ENCODE results near the gene TTLL8.

DNA sequence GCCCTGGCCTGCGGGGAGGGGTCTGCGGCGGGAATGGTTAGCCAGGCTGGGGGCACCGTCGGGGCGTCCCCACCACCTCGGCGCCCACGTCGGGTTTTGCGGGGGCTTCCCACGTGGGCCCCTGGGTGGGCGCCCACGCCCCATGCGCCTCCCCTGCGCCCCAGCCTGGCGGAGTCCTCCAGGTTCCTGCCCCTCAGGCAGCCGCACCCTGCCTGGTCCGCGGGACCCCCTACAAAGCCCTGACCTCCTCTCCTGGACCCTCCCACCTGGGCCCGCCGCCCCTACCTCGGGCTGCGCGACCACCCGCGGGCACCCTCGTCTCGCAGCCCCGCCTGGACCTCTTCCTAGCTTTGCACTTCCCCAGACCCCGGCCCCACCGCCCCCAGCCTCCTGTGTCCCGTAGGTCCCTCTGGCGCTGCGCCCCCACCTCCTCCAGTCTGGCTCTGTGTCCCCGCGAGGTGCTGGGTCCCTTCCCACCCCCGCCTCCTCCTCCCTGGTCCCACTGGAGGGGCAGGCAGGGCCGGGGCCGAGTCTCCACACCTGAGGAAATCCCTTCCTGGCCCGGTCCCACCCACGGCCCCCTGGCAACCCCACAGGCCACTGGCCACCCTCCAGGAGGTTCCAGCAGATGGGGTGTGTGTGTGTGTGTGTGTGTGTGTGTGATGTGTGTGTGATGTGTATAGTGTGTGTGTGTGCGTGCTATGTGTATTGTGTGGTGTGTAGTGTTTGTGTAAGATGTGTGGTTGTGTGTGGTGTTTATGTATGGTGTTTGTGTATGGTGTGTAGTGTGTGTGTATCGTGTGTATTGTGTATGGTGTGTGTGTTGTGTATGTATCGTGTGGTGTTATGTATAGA lies 85.7 kb downstream of the TTLL8 start:
- TF ChIP-seq POLR2AphosphoS5 (IDR thresholded peaks at IDR 0.05) (no peak), POLR2A (IDR thresholded peaks at IDR 0.05) (no peak)
- TF ChIP-seq, protein P1, sequence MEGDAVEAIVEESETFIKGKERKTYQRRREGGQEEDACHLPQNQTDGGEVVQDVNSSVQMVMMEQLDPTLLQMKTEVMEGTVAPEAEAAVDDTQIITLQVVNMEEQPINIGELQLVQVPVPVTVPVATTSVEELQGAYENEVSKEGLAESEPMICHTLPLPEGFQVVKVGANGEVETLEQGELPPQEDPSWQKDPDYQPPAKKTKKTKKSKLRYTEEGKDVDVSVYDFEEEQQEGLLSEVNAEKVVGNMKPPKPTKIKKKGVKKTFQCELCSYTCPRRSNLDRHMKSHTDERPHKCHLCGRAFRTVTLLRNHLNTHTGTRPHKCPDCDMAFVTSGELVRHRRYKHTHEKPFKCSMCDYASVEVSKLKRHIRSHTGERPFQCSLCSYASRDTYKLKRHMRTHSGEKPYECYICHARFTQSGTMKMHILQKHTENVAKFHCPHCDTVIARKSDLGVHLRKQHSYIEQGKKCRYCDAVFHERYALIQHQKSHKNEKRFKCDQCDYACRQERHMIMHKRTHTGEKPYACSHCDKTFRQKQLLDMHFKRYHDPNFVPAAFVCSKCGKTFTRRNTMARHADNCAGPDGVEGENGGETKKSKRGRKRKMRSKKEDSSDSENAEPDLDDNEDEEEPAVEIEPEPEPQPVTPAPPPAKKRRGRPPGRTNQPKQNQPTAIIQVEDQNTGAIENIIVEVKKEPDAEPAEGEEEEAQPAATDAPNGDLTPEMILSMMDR (IDR thresholded peaks at IDR 0.05) = no peak
